ENCODE data around the gene OSTN. TPM values are rescaled to one million over a fixed set of nuclear protein-coding genes. Genes with fewer than 3 reads are reported as not detected.
"Not testable (repeated sequence)": the region's sequence is repeated elsewhere in the genome, so short reads cannot be mapped to it uniquely, and the experiment has no call there.

Gene OSTN, protein sequence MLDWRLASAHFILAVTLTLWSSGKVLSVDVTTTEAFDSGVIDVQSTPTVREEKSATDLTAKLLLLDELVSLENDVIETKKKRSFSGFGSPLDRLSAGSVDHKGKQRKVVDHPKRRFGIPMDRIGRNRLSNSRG
- 52.5 TPM for total RNA-seq (ENCODE audit: insufficient read depth, low replicate concordance)

GRCh38 chr3:191198932-191199331 lies at the start of gene OSTN:
TSS of gene OSTN (plus strand) at chr3:191199241. CDS start at chr3:191212533, 13,292 bp downstream.
- DNase-seq (ENCODE audit: low spot score): peak; percentile 61

GRCh38 chr3:191151653-191152052 lies 47.4 kb upstream of the OSTN start:
- no peak for DNase-seq (ENCODE audit: low spot score)

DNA sequence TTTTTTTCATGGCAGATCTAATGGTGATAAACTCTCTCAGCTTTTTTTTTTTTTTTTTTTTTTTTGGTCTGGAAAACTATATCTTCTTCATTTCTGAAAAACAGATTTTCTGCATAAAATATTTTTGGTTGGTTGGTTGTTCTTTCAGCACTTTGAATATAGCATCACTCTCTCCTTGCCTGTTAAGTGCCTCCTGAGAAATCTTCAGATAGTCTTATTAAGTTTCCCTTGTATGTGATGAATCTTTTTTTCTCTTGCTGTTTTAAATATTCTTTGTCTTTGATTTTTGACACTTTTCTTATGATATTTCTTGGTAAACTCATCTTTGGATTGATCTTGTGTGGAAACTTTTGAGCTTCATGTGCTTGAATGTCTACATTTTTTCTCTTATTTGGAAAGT lies 44.2 kb upstream of the OSTN start:
- no peak for DNase-seq (ENCODE audit: low spot score)

DNA sequence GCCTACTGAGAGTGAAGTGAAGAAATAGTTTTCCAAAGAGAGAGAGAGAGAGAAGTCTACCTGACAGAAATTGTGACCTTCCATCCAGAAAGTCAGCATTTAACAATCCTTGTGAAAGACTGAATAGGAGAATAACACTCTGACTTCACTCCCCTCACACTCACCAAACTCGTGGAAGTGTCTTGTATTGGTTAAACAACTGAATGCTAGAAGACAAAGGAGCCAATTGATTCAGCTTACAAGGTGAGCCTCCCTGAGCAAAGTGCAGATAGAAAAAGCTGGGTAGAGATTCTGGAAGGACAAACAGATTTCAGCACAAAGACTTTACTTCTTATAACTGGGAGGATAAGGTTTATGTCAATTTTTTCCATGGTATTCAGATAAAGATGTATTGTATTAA lies 40.8 kb upstream of the OSTN start:
- DNase-seq (ENCODE audit: low spot score): no peak

GRCh38 chr3:191158815-191159214 lies 40.2 kb upstream of the OSTN start:
- DNase-seq (ENCODE audit: low spot score): no peak

- no peak for DNase-seq (ENCODE audit: low spot score)
Observed at GRCh38 chr3:191165802-191166201, 33.2 kb upstream of the OSTN start.

DNA sequence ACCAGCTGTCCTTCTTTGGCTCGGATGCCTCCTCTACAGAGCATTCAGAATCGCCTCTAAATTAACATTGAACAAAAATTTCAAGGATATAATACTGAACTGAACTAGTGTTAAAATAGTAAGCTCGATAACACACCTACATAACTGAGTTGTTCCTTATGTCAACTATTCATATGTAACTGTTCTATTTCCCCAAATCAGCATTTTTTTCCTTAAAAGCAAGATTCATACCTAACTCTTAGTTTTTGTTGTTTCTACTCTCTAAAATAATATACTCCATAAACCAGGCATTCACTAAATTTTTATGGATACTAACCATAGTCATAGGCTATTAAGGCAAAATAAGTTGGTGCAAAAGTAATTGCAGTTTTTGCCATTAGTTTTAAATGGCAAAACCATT lies 32.7 kb upstream of the OSTN start:
- DNase-seq (ENCODE audit: low spot score): no peak

DNA sequence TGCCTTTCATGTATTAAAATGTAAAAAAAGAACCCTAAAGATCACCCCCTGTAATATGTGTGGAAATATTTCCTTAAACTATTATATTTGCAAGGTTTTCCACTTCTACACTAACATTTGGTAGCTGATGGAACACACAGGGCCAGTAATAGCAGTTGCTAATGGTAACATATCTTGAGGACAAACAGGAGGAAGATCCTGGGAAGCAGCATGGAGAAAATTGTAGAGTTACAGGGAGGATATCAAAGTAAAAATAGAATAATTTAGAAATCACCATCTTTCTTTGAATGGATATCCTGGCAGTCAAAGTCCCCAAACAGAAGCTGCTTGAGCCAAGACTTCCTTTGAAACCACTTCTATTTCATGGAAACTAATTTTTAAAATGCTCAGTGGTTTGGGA lies 29.5 kb upstream of the OSTN start:
- DNase-seq (ENCODE audit: low spot score): peak; percentile 2

DNA sequence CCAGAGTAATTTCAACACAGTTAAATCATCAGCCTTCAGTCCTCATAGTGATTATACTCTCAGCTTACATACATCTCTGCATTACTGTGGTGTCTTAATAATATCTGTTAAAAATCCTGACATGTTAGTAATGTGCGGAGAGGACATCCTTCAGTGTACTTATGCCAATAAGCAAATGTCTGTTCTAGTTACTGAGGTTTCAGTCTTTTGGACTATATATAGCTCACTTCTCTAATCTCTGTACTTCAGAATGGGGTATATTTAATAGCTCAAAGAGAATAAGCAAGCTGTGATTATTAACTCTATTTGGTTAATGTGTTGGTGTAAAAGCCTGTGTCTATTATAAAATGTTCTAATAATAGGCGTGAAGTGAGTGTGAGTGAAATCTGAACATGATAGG lies 28.9 kb upstream of the OSTN start:
- peak; percentile 9 for DNase-seq (ENCODE audit: low spot score)

DNA sequence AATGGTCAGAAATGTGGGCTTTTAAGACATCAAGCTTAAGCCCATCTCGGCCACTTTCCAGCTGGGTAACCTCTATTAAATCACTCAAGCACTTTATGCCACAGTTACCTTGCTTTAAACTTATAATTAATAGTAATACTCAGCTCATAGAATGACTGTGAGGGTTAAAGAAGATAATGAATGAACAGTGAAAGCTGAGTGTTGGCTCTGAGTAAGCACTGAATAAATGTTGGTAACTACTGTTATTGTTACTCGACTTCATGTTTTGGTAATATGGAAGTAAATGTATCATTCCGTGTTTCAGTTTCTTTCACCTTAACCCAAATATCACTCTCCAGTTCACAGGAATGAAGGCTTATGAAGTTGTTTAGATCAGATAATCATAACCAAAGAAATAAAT lies 23.9 kb upstream of the OSTN start:
- DNase-seq (ENCODE audit: low spot score): no peak

GRCh38 chr3:191176038-191176785 lies 22.8 kb upstream of the OSTN start:
- DNase-seq (ENCODE audit: low spot score): no peak

DNA sequence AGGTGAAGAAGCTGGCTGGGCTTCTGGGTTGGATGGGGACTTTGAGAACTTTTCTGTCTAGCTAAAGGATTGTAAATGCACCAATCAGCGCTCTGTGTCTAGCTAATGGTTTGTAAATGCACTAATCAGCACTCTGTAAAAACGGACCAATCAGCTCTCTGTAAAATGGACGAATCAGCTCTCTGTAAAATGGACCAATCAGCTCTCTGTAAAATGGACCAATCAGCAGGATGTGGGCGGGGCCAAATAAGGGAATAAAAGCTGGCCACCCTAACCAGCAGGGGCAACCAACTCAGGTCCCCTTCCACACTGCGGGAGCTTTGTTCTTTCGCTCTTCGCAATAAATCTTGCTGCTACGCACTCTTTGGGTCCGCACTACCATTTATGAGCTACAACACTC lies 13.7 kb upstream of the OSTN start:
- DNase-seq (ENCODE audit: low spot score): not testable (repeated sequence)

- DNase-seq (ENCODE audit: low spot score): not testable (repeated sequence)
Observed at GRCh38 chr3:191188246-191188645, 10.8 kb upstream of the OSTN start.

- DNase-seq (ENCODE audit: low spot score): not testable (repeated sequence)
Observed at GRCh38 chr3:191192270-191192669, 6.8 kb upstream of the OSTN start.

- no peak for DNase-seq (ENCODE audit: low spot score)
Observed at GRCh38 chr3:191192941-191193340, 6.1 kb upstream of the OSTN start.

DNA sequence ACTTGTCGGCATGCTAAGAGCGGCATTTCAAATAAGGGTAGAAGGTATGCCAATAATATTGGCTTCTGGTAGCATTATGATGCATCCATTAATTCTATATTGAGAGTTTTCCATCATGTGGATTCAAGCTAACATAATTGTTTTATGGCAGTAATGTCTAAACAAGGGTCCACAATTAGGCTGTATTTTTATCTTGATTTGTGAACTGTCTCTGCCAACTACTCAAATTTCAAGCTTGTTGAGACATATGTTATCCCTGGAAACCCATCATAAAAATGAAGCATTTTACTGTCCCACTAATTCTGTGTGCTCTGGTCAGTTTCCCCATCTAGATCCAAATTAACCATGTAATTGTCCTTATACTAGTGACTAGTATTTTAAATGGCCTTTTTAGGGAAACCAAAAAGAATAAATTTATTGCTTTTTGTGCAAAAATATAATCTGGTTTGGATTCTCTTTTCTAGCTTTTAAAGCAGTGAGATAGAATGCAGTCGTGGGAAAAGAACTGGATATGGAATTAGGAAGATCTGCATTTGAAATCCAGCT lies 1.2 kb upstream of the OSTN start:
- DNase-seq (ENCODE audit: low spot score): peak; percentile 71

DNA sequence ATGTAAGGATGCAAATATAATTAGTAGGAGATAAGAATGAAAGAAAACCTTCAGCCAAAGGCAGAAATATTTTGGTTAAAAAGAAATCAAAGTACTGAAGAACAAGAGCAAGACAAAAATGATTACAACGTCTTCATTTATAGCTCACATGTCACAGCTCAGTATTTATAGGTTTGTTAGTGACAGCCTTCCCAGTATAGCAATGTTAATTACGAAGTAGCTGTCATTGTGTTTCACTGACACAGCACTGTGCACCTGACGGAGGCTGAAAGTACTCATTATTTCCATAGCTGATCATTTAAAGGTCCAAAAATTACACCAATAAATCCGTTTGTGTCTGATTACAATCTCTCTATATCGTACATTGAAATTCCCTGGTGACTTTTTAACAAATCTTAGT lies 561 bp upstream of the OSTN start:
- DNase-seq (ENCODE audit: low spot score): no peak

DNA sequence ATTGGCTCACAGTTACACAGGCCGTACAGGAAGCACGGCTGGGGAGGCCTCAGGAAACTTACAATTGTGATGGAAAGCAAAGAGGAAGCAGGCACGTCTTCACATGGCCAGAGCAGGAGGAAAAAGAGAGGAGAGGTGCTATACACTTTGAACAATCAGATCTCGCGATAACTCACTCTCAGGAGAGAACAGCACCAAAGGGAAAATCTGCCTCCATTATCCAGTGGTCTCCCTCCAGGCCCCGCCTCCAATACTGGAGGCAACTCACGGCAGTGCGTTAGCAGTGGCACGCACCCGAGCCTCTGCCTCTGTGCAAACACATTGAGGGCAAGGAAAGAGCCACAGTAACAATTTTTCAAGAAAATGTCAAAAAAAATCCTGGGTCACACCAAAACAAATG lies 11.0 kb downstream of the OSTN start:
- DNase-seq (ENCODE audit: low spot score): no peak

- DNase-seq (ENCODE audit: low spot score): no peak
Observed at GRCh38 chr3:191216510-191216909, 17.5 kb downstream of the OSTN start.

DNA sequence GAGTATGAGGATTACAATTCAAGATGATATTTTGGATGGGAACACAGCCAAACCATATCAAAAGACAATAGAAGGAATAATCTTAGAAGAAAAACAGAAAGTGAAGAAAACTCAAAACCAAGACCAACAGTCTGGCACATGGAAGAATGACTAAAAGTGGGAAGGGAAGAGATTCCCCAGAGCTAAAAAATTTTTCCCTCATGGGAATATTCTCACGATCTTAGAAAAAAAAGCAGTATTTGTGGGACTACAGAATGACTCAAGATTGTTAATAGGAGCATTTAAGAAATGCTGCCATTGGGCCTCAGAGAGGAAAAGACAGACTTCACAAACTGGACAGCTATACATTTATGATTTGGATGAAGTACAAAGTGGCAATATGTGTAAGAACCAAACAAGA lies 18.3 kb downstream of the OSTN start:
- no peak for DNase-seq (ENCODE audit: low spot score)

DNA sequence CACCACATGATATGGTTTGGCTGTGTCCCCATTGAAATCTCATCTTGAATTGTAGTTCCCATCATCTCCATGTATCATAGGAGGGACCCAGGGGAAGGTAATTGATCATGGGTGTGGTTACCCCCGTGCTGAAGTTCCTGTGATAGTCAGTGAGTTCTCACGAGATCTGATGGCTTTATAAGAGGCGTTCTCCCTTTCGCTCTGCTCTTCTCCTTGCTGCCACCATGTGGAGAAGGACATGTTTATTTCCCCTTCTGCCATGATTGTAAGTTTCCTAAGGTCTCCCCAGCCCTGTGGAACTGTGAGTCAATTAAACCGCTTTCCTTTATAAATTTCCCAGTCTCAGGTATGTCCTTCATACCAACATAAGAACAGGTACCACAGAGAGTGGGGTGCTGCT lies 21.9 kb downstream of the OSTN start:
- DNase-seq (ENCODE audit: low spot score): no peak

DNA sequence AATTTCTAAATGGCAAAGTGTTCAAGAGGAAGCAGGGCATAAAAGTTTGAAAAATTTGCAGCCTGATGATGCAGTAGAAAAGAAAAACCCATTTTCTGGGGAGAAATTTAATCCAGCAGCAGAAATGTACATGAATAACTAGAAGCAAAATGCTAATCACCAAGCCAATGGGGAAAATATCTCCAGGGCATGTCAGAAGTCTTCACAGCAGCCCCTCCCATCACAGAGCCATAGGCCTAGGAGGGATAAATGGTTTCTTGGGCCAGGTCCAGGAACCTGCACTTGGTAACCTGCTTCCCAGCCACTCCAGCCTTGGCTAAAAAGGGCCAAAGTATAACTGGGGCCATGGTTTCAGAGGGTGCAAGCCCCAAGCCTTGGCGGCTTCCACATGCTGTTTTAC lies 22.6 kb downstream of the OSTN start:
- no peak for DNase-seq (ENCODE audit: low spot score)

- no peak for DNase-seq (ENCODE audit: low spot score)
Observed at GRCh38 chr3:191227541-191227940, 28.5 kb downstream of the OSTN start.
